HG03175 (cell line): ENCODE measurements around the gene HDHD3.
A peak's percentile ranks its signal among the peaks of the same experiment; 100 is the strongest.
"Not testable (repeated sequence)": the region's sequence is repeated elsewhere in the genome, so short reads cannot be mapped to it uniquely, and the experiment has no call there.

Source experiments
- ATAC-seq: cut with Tn5 transposase; IDR thresholded peaks from one replicate; pipeline ENCODE4 v1.9.1; 2021; ENCODE audit warnings: mild to moderate bottlenecking, moderate library complexity; ENCODE audit not compliant: unreplicated experiment

The HDHD3 gene

DNA sequence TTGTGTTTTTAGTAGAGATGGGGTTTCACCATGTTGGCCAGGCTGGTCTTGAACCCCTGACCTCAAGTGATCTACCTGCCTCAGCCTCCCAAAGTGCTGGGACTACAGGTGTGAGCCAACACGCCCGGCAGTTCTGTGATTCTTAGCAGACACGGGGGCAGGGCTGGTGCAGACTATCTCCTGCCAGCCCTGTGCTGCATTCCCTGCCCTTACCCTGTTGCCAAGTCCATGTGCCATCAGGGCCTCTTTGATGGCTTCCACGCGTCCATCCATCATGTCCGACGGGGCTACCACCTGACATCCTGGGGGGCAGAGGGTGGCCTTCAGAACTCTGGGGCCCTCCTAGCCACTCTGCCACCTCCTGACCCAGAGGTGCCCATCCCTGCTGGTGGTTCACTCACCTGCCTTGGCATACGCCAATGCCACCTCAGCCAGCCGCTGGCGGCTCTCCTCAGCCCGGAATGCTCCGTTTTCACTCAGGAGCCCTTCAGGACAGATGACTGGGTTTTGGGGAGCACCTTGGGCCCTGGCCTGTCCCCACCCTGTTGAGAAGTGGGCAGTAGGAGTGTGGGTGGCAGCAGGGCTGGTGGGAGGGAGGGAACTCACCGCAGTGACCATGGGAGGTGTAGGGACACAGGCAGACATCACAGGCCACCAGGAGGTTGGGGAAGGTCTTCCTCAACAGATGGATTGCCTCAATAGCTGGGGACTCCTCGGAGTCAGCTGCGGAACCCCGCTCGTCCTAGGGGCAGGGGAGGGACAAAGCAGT is 13.6 kb upstream of the HDHD3 start:
- ATAC-seq = no peak

DNA sequence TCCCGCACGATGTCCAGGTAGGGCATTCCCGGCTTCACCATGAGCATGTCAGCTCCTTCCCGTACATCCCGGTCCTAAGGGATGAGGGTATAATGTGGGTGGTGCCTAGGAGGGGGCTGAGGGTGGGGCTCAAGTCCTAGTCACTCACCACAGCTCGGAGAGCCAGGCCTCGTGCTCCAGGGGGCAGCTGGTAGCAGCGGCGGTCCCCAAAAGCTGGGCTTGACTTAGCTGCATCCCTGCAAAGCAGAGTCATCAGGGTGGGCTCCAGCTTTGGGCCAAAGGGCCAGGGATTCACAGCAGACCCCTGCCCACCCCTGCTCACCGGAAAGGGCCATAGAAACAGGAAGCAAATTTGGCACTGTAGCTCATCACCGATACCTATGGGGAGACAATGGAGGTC is 12.7 kb upstream of the HDHD3 start:
- ATAC-seq = no peak

- no peak for ATAC-seq
Observed at GRCh38 chr9:113388833-113389232, 12.0 kb upstream of the HDHD3 start.

GRCh38 chr9:113387560-113388230 is 10.9 kb upstream of the HDHD3 start:
- no peak for ATAC-seq

- ATAC-seq = no peak
Observed at GRCh38 chr9:113386571-113387393, 10.0 kb upstream of the HDHD3 start.

DNA sequence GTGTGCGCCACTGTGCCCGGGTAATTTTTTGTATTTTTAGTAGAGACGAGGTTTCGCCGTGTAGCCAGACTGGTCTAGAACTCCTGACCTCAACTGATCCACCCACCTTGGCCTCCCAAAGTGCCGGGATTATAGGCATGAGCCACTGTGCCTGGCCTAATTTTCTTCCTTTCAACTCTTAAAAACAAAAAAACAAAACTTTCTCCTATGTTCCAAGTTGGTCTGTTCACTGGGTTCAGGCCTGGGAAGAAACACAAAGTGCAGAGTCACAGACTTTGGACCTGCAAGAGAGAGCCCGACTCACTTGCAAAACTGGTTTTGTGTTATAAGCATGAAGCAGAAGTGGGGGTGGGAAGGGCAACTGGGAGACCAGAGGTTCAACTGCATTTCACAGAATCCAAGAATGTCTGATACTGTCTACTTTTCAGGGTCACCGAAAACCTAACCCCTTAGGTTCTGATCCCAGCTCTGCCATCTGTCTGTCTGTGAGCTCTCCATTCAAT is 5.2 kb upstream of the HDHD3 start:
- ATAC-seq = no peak

- ATAC-seq = not testable (repeated sequence)
Observed at GRCh38 chr9:113381441-113381840, 4.7 kb upstream of the HDHD3 start.

GRCh38 chr9:113380869-113381378 is 4.1 kb upstream of the HDHD3 start:
- peak; percentile 61 for ATAC-seq

DNA sequence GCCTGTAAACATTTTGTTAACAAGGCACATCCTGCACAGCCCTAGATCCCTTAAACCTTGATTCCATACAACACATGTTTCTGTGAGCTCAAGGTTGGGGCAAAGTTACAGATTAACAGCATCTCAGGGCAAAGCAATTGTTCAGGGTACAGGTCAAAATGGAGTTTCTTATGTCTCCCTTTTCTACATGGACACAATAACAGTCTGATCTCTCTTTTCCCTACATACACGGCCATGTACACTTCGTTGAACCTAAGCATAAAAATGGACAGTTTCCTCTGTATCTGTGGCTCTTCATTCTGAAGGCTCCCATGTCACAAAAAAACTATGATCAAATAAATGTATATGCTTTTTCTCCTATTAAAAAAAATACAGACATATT is 3.0 kb upstream of the HDHD3 start:
- ATAC-seq = not testable (repeated sequence)

DNA sequence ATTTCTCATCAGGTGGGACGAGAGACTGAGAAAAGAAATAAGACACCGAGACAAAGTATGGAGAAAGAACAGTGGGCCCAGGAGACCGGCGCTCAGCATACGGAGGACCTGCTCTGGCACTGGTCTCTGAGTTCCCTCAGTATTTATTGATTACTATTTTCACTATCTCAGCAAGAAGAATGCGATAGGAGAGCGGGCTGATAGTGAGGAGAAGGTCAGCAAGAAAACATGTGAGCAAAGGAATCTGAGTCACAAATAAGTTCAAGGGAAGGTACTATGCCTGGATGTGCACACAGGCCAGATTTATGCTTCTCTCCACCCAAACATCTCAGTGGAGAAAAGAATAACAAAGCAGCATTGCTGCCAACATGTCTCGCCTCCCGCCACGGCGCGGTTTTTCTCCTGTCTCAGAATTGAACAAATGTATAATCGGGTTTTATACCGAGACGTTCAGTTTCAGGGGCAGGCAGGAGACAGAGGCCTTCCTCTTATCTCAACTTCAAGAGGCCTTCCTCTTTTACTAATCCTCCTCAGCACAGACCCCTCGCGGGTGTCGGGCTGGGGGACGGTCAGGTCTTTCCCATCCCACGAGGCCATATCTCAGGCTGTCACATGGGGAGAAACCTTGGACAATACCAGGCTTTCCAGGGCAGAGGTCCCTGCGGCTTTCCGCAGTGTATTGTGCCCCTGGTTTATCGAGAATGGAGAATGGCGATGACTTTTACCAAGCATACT is 2.5 kb upstream of the HDHD3 start:
- not testable (repeated sequence) for ATAC-seq

GRCh38 chr9:113375057-113376023 is 1.4 kb downstream of the HDHD3 start:
- no peak for ATAC-seq

DNA sequence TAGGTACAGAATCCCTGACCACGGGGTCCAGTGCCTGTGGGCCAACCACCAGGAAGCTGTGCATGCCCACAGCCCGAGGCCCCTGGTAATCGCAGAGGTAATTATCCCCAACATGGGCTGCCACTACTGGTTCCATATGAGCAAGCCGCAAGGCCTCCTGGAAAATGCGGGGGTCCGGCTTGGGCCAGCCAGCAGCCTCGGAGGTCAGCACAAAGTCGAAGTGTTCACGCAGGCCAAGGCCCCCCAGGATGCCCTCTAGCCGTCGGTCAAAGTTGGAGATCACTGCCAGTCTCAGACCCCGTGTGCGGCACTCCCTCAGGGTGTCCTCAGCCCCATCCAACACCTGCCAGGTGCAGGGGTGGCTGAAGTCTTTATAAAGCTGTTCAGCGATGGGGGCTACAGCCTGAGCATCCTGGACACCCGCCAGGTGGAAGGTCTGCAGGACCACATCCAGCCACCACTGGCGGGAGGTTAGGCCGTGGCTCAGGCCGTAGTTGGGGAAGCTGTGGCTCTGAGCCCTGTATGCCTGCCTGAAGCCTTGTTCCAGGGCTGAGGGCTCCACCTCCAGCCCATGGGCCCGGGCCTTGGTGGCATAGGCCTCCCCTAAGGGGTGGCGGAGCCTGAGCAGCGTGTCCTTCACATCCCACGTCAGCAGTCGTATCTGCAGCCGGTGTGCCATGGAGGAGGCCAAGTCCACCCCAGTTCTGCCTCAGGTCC is 3.0 kb downstream of the HDHD3 start:
- ATAC-seq = no peak

DNA sequence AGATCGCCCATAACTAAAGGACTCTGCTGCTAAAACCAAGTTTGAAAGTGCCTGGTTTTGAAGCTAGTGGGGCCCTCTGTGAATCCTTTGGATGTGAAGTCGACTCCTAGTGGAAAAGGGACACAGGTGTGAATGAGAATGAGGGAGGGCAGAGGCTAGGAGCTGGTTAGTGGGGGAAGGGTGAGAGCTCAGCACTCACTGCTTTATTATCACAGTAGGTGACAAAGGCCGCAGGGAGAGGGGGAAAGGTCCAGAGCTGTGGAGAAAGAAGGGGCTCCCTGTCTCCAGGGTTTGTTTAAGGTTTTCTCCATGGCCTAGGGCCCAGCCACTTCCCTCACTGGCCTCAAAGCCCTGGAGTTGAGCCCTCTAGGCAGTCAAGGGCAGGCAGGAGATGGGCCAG is 3.5 kb downstream of the HDHD3 start:
- ATAC-seq = no peak

- no peak for ATAC-seq
Observed at GRCh38 chr9:113372059-113372458, 4.7 kb downstream of the HDHD3 start.

GRCh38 chr9:113370806-113371325 is 5.9 kb downstream of the HDHD3 start:
- ATAC-seq = no peak

- no peak for ATAC-seq
Observed at GRCh38 chr9:113369855-113370140, 7.0 kb downstream of the HDHD3 start.

DNA sequence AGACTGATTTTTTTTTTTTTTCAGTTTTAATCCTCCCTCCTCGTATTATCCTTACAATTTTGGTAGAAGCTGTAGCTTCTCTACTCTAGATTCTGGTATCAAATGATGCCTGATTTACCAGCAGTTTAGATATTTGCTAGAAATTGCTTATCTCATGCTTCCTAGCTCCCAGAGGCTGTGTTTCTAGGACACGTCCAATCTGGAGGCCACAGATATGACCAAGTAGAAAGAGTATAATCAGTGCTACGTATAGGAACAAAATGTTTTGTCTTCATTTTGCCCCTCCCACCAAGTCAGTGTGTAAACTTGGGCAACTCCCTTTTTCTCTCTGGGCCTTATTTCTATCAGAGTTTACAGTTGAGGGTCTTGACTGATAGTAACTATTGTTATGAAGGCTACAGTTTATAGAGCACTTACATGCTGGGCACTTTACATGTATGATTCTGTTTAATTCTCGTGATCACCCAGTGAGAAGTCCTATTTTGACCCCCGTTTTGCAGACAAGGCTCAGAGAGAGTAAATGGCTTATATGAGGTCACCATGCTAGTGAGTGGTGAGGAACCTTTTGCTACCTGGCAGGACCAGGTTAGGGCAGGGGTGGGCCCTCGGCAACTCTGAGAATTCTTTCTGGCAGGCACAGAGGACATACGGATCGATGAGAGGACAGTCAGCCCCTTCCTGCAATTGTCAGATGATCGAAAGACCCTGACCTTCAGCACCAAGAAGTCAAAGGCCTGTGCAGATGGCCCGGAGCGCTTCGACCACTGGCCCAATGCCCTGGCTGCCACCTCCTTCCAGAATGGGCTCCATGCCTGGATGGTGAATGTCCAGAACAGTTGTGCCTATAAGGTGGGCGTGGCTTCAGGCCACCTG is 7.6 kb downstream of the HDHD3 start:
- ATAC-seq = no peak
